Spleen (tissue), 11 donors: ENCODE data around the gene FAM185A. TPM values are rescaled to one million over a fixed set of nuclear protein-coding genes. Genes with fewer than 3 reads are reported as not detected.

ENCODE experiments used
- DNase-seq: peaks from one replicate; pipeline ENCODE4 v3.0.0-alpha.2; 2020
- H3K27ac ChIP-seq, 8 donors: fragments of 200-600 bp; sonication (generic) in 7 of 8; 1 replicate in 4 of 8; 2 replicates in 4 of 8; pipeline versions ENCODE4 v1.5.0 to v1.8.0; 2016 to 2021; ENCODE audit warnings: inconsistent platforms in 4 of 8, mild to moderate bottlenecking in 4 of 8, moderate library complexity in 1 of 8
- H3K27me3 ChIP-seq, 7 donors: fragments of 200-600 bp; sonication (generic) in 6 of 7; replicated peaks in 1 of 7; 1 replicate in 4 of 7; 2 replicates in 3 of 7; pipeline versions ENCODE4 v1.5.0 to v1.8.0; 2016 to 2021; ENCODE audit warnings: inconsistent platforms in 3 of 7, mild to moderate bottlenecking in 1 of 7
- H3K36me3 ChIP-seq, 6 donors: fragments of 200-600 bp; sonication (generic) in 5 of 6; 1 replicate in 4 of 6; 2 replicates in 2 of 6; pipeline versions ENCODE4 v1.5.0 to v1.8.0; 2016 to 2021; ENCODE audit warnings: inconsistent platforms in 2 of 6
- H3K4me1 ChIP-seq, 6 donors: fragments of 200-600 bp; sonication (generic) in 5 of 6; 1 replicate in 3 of 6; 2 replicates in 3 of 6; pipeline versions ENCODE4 v1.5.0 to v1.8.0; 2016 to 2021; ENCODE audit warnings: inconsistent platforms in 3 of 6
- H3K4me3 ChIP-seq, 8 donors: fragments of 200-600 bp; sonication (generic) in 7 of 8; 1 replicate in 4 of 8; 2 replicates in 4 of 8; pipeline versions ENCODE4 v1.5.0 to v1.8.0; 2016 to 2021; ENCODE audit warnings: inconsistent platforms in 4 of 8, mild to moderate bottlenecking in 4 of 8, moderate library complexity in 2 of 8
- H3K9me3 ChIP-seq, 8 donors: fragments of 200-600 bp; sonication (generic) in 7 of 8; 1 replicate in 4 of 8; 2 replicates in 4 of 8; pipeline versions ENCODE4 v1.5.0 to v1.8.0; 2016 to 2021; ENCODE audit warnings: inconsistent platforms in 4 of 8
- CTCF ChIP-seq, 11 experiments: fragments of 200-600 bp in 7 of 11; fragments of 450-650 bp in 4 of 11; sonication (generic) in 4 of 11; IDR thresholded peaks in 8 of 11; conservative IDR thresholded peaks in 3 of 11; 1 replicate in 7 of 11; 2 replicates in 4 of 11; pipeline versions ENCODE4 v1.4.0 to v1.8.0; 2016 to 2021; ENCODE audit warnings: antibody characterized with exemption in 11 of 11, inconsistent platforms in 4 of 11, mild to moderate bottlenecking in 1 of 11
- POLR2A ChIP-seq, 3 donors: fragments of 450-650 bp; IDR thresholded peaks; one replicate each; pipeline ENCODE4 v1.5.1; 2017; ENCODE audit warnings: antibody characterized with exemption in 3 of 3, mild to moderate bottlenecking in 1 of 3
- POLR2AphosphoS5 ChIP-seq, 3 donors: sonication (generic); formaldehyde crosslinking; IDR thresholded peaks; one replicate each; pipeline ENCODE4 v1.5.1; 2017; ENCODE audit warnings: antibody characterized with exemption in 3 of 3
- WGBS, 5 donors: extraction: QIAGEN DNeasy Blood & Tissue Kit in 3 of 5; methylation state at CpG; one replicate each; pipeline versions ENCODE4 v1.1.5 to v1.1.7; 2013 to 2018; 5-methylcytosine and 5-hydroxymethylcytosine counted together
- intact Hi-C: fragments of 100-400 bp; cut with DNase I; formaldehyde crosslinking; loops from one replicate; pipeline ENCODE4 v1.15.0; 2023; ENCODE audit warnings: low total_unique reads
- polyA plus RNA-seq, 3 donors: library from polyadenylated mRNA; stranded (reverse); fragments of 200-250 nt; gene quantifications; one replicate each; pipeline ENCODE4 v1.2.1, GENCODE V29; 2013
- total RNA-seq, 7 donors: library from RNA; depleted of rRNA in 3 of 7; stranded (reverse); fragments of >200 nt in 3 of 7; fragmentation: NEBNext Ultra II Directional in 4 of 7; extraction: Animal tissue kit (Norgen Biotek cat#: 25700) in 4 of 7; gene quantifications; one replicate each; pipeline versions ENCODE4 v1.1.0 to v1.2.1, GENCODE V29; 2016 to 2021
- donor health status: healthy with polysubstance abuse.
- donor health status: DM: no; HTN: no; CAD: no; lungs with moderate emphysema.
- donor health status: DM: no; HTN: no; CAD: no.
- donor health status: Bipolar disorder and iron deficiency.
- donor health status: healthy.
- donor health status: DM: no; HTN: no; CAD: no.
- donor health status: DM: yes; HTN: yes; CAD: no.

The FAM185A gene
- total and polyA plus RNA-seq, 10 donors = 3.1 to 22.4 (median 10.6) TPM

GRCh38 chr7:102841290-102841689 is 92.5 kb downstream of the FAM185A start:
- peaks cover 0 to 3% (median 0%) of the 10 kb centered on the region in 6 donors for H3K4me1 ChIP-seq
- no peak for DNase-seq
- H3K36me3 ChIP-seq = no peaks in the 10 kb centered on the region
- no peak overlapping the region for H3K4me3 ChIP-seq
- no peak overlapping the region for H3K27ac ChIP-seq
- no peaks in the 10 kb centered on the region for H3K27me3 ChIP-seq
- intact Hi-C loops = no loop called here
- 63 to 83% (median 71%) methylated on average over 2 of the region's 2 CpGs for WGBS, 5 donors
- no peaks in the 10 kb centered on the region for H3K9me3 ChIP-seq
- TF ChIP-seq POLR2AphosphoS5 (IDR thresholded peaks at IDR 0.05) = no peak
- no peak for TF ChIP-seq CTCF (IDR thresholded peaks at IDR 0.05 in 8 of 11, conservative IDR thresholded peaks at IDR 0.05 in 3 of 11)
- TF ChIP-seq POLR2A (IDR thresholded peaks at IDR 0.05) = no peak

GRCh38 chr7:102842284-102842683 is 93.5 kb downstream of the FAM185A start:
- no peaks in the 10 kb centered on the region for H3K9me3 ChIP-seq
- no peak for DNase-seq
- no peaks in the 10 kb centered on the region for H3K36me3 ChIP-seq
- intact Hi-C loops = no loop called here
- H3K4me3 ChIP-seq = no peak overlapping the region
- no peaks in the 10 kb centered on the region for H3K27me3 ChIP-seq
- TF ChIP-seq POLR2A (IDR thresholded peaks at IDR 0.05) (no peak), CTCF (IDR thresholded peaks at IDR 0.05 in 8 of 11, conservative IDR thresholded peaks at IDR 0.05 in 3 of 11) (no peak), POLR2AphosphoS5 (IDR thresholded peaks at IDR 0.05) (no peak)
- no peak overlapping the region for H3K27ac ChIP-seq
- H3K4me1 ChIP-seq = no peaks in the 10 kb centered on the region

- no peaks in the 10 kb centered on the region for H3K27me3 ChIP-seq
- intact Hi-C loops = no loop called here
- H3K9me3 ChIP-seq = no peaks in the 10 kb centered on the region
- no peaks in the 10 kb centered on the region for H3K36me3 ChIP-seq
- no peaks in the 10 kb centered on the region for H3K4me1 ChIP-seq
- no peak overlapping the region for H3K27ac ChIP-seq
- TF ChIP-seq CTCF (IDR thresholded peaks at IDR 0.05 in 8 of 11, conservative IDR thresholded peaks at IDR 0.05 in 3 of 11) = no peak
- TF ChIP-seq POLR2A (IDR thresholded peaks at IDR 0.05) = no peak
- TF ChIP-seq POLR2AphosphoS5 (IDR thresholded peaks at IDR 0.05) = no peak
- 75 to 88% (median 83%) methylated on average over 3 of the region's 3 CpGs for WGBS, 5 donors
- H3K4me3 ChIP-seq = no peak overlapping the region
- DNase-seq = no peak
These were observed 95.1 kb downstream of the FAM185A start for GRCh38 chr7:102843850-102844249.

- Histone ChIP-seq H3K27me3 (no peaks in the 10 kb centered on the region), H3K36me3 (no peaks in the 10 kb centered on the region), H3K4me1 (no peaks in the 10 kb centered on the region), H3K27ac (no peak overlapping the region), H3K9me3 (no peaks in the 10 kb centered on the region), H3K4me3 (no peak overlapping the region)
- intact Hi-C loops = no loop called here
- TF ChIP-seq POLR2AphosphoS5 (IDR thresholded peaks at IDR 0.05) (no peak), POLR2A (IDR thresholded peaks at IDR 0.05) (no peak), CTCF (IDR thresholded peaks at IDR 0.05 in 8 of 11, conservative IDR thresholded peaks at IDR 0.05 in 3 of 11) (no peak)
- 95 to 98% (median 95%) methylated on average over 2 of the region's 2 CpGs for WGBS, 5 donors
- no peak for DNase-seq
These were observed 96.5 kb downstream of the FAM185A start for GRCh38 chr7:102845346-102845745.
